BJ (cell line): ENCODE results near the gene PCSK7. TPM values are rescaled to one million over a fixed set of nuclear protein-coding genes. Genes with fewer than 3 reads are reported as not detected.
A peak's percentile ranks its signal among the peaks of the same experiment; 100 is the strongest.

Experiments
- CTCF ChIA-PET: fragments of 350-600 bp; formaldehyde crosslinking; extraction: SDS; loops from one replicate; lab custom pipeline; 2021; ENCODE audit warnings: antibody characterized with exemption, inconsistent platforms; lab: Yijun Ruan, JAX
- POLR2A ChIA-PET: fragments of 300-600 bp; sonication (Branson Sonifier 250); formaldehyde crosslinking; extraction: SDS; loops from one replicate; lab custom pipeline; 2021; ENCODE audit warnings: antibody characterized with exemption; lab: Charles Lee
- DNase-seq: peaks from one replicate; pipeline ENCODE4 v3.0.0-alpha.2; 2011; ENCODE audit warnings: low read depth
- H3K27me3 ChIP-seq: 2 replicates; pipeline ENCODE4 v1.6.0; 2011; ENCODE audit warnings: low read length; ENCODE audit not compliant: control insufficient read depth, insufficient read depth
- H3K36me3 ChIP-seq: 2 replicates; pipeline ENCODE4 v1.5.1; 2011; ENCODE audit warnings: low read length; ENCODE audit not compliant: control insufficient read depth, insufficient read depth
- H3K4me3 ChIP-seq: 2 replicates; pipeline ENCODE4 v1.5.1; 2011; ENCODE audit warnings: low read depth, mild to moderate bottlenecking, control low read depth, low read length
- CTCF ChIP-seq: IDR thresholded peaks from 2 replicates; pipeline ENCODE4 v1.5.1; 2011; ENCODE audit warnings: low read depth, mild to moderate bottlenecking, control low read depth, inconsistent platforms, low read length, moderate library complexity; ENCODE audit not compliant: insufficient read depth
- polyA plus RNA-seq: library from polyadenylated mRNA; depleted of rRNA; stranded (reverse); fragments of >200 nt; gene quantifications from 2 replicates; pipeline ENCODE4 v1.2.3, GENCODE V29; 2011

Gene PCSK7
- polyA plus RNA-seq, 1 experiment, result 32.8 TPM

- CTCF ChIA-PET, result interaction anchor here (0.9 to 4.4 kb wide), 8 partner anchors 38 to 437 kb away, joined by 3 to 44 read pairs (median 4); partner anchors contain the start of genes APOA5, BACE1 and SIDT2
- TF ChIP-seq CTCF, result no peak
- Histone ChIP-seq H3K27me3 (no peaks in the 10 kb centered on the region), H3K36me3 (peaks cover 26% of the 10 kb centered on the region), H3K4me3 (no peak overlapping the region)
- POLR2A ChIA-PET, result no interaction called here
- no peak for DNase-seq
These were observed 3.8 kb downstream of the PCSK7 start for GRCh38 chr11:117228091-117228490.

- no peaks in the 10 kb centered on the region for H3K27me3 ChIP-seq
- no peak overlapping the region for H3K4me3 ChIP-seq
- H3K36me3 ChIP-seq, result peaks cover 26% of the 10 kb centered on the region
- peak; percentile 77 for TF ChIP-seq CTCF
- POLR2A ChIA-PET, result no interaction called here
- DNase-seq, result no peak
- CTCF ChIA-PET, result interaction anchor here (0.8 to 4.4 kb wide), 38 partner anchors 9 to 494 kb away, joined by 3 to 44 read pairs (median 4); partner anchors contain the start of genes APOA5, BACE1, CEP164 and PAFAH1B2
These were observed 5.2 kb downstream of the PCSK7 start for GRCh38 chr11:117226388-117227385.

GRCh38 chr11:117225553-117226170 is 6.2 kb downstream of the PCSK7 start:
- Histone ChIP-seq H3K27me3 (no peaks in the 10 kb centered on the region), H3K36me3 (peaks cover 26% of the 10 kb centered on the region), H3K4me3 (no peak overlapping the region)
- POLR2A ChIA-PET, result no interaction called here
- no peak for DNase-seq
- CTCF ChIA-PET, result interaction anchor here (0.5 to 4.4 kb wide), 28 partner anchors 8 to 483 kb away, joined by 3 to 44 read pairs (median 5); partner anchors contain the start of genes APOA5, CEP164, PAFAH1B2 and SIDT2
- no peak for TF ChIP-seq CTCF

- ChIA-PET CTCF (interaction anchor here (0.6 to 1.7 kb wide), 3 partner anchors 98 to 433 kb away, joined by 3 to 7 read pairs (median 3); partner anchors contain the start of gene APOA5), POLR2A (no interaction called here)
- Histone ChIP-seq H3K36me3 (peaks cover 19% of the 10 kb centered on the region), H3K4me3 (no peak overlapping the region), H3K27me3 (no peaks in the 10 kb centered on the region)
- DNase-seq, result no peak
- TF ChIP-seq CTCF, result no peak
These were observed 7.9 kb downstream of the PCSK7 start for GRCh38 chr11:117223741-117224689.
